ENCODE results near the gene ARHGEF1. TPM values are rescaled to one million over a fixed set of nuclear protein-coding genes. Genes with fewer than 3 reads are reported as not detected.
A peak's percentile ranks its signal among the peaks of the same experiment; 100 is the strongest.

The ARHGEF1 gene
- total and polyA plus RNA-seq, 7 donors = 15.8 to 28.0 (median 20.7) TPM

GRCh38 chr19:41853768-41854167, 29.2 kb upstream of the ARHGEF1 start:
- Histone ChIP-seq H3K9me3 (no peaks in the 10 kb centered on the region), H3K27ac (no peak overlapping the region), H3K36me3 (ENCODE audit: insufficient read depth in 1 of 2, low read depth in 1 of 2) (no peaks in the 10 kb centered on the region), H3K4me3 (no peak overlapping the region), H3K27me3 (ENCODE audit: insufficient read depth in 3 of 3, low read length in 2 of 3) (peaks cover 0 to 7% (median 3%) of the 10 kb centered on the region in 3 donors), H3K4me1 (no peaks in the 10 kb centered on the region)
- TF ChIP-seq CTCF (IDR thresholded peaks at IDR 0.05) = no peak
- no peak for ATAC-seq
- WGBS, 3 donors = 45 to 54% (median 46%) methylated on average over 2 of the region's 2 CpGs
- intact Hi-C loops (cut with DNase I) = no loop called here
- DNase-seq = no peak

- no peaks in the 10 kb centered on the region for H3K9me3 ChIP-seq
- 1 to 6% (median 6%) methylated on average over 8 of the region's 8 CpGs for WGBS, 3 donors
- DNase-seq (no peak), ATAC-seq (no peak)
- H3K27me3 ChIP-seq (ENCODE audit: insufficient read depth in 3 of 3, low read length in 2 of 3) = peaks cover 0 to 3% (median 0%) of the 10 kb centered on the region in 3 donors
- H3K4me1 ChIP-seq = peaks cover 19% of the 10 kb centered on the region
- H3K36me3 ChIP-seq (ENCODE audit: insufficient read depth in 1 of 2, low read depth in 1 of 2) = peaks cover 9 to 36% of the 10 kb centered on the region in 2 donors
- intact Hi-C loops (cut with DNase I) = no loop called here
- H3K4me3 ChIP-seq = peak overlapping the region; percentile 94
- H3K27ac ChIP-seq = peak overlapping the region; percentile 93
- no peak for TF ChIP-seq CTCF (IDR thresholded peaks at IDR 0.05)
Observed at GRCh38 chr19:41859213-41859617, 23.8 kb upstream of the ARHGEF1 start.

GRCh38 chr19:41859618-41860418, 23.2 kb upstream of the ARHGEF1 start, which contains the start of gene RPS19:
Gene RPS19 (plus strand): TSS chr19:41860255. CDS start chr19:41860775, 520 bp downstream.
- no peaks in the 10 kb centered on the region for H3K9me3 ChIP-seq
- H3K4me3 ChIP-seq = peak within 1 kb of the TSS; percentile 94
- peaks cover 9 to 42% of the 10 kb centered on the region in 2 donors for H3K36me3 ChIP-seq (ENCODE audit: insufficient read depth in 1 of 2, low read depth in 1 of 2)
- peaks cover 0 to 3% (median 0%) of the 10 kb centered on the region in 3 donors for H3K27me3 ChIP-seq (ENCODE audit: insufficient read depth in 3 of 3, low read length in 2 of 3)
- 0 to 1% (median 0%) methylated on average over 64 to 76 of the region's 76 CpGs for WGBS, 3 donors
- DNase-seq (peak; percentile 98 to 99), ATAC-seq (peak; percentile 94 to 97 (median 94))
- intact Hi-C loops (cut with DNase I) = loop anchor here (1.0 to 5.0 kb wide), 2 partner anchors 24 to 97 kb away; partner anchors contain the start of gene RABAC1 (in 2 of the 2)
- peaks cover 19% of the 10 kb centered on the region for H3K4me1 ChIP-seq
- peak within 1 kb of the TSS; percentile 93 for H3K27ac ChIP-seq
- peak; percentile 60 for TF ChIP-seq CTCF (IDR thresholded peaks at IDR 0.05)

GRCh38 chr19:41860419-41861115, 22.4 kb upstream of the ARHGEF1 start:
- H3K27me3 ChIP-seq (ENCODE audit: insufficient read depth in 3 of 3, low read length in 2 of 3) = peaks cover 0 to under 1% (median 0%) of the 10 kb centered on the region in 3 donors
- ATAC-seq = no peak
- DNase-seq = peak in 1 of 2 donors; percentile 55
- peak overlapping the region; percentile 94 for H3K4me3 ChIP-seq
- H3K27ac ChIP-seq = peak overlapping the region; percentile 93
- H3K36me3 ChIP-seq (ENCODE audit: insufficient read depth in 1 of 2, low read depth in 1 of 2) = peaks cover 9 to 50% of the 10 kb centered on the region in 2 donors
- intact Hi-C loops (cut with DNase I) = loop anchor here (1.0 to 5.0 kb wide), 2 partner anchors 24 to 97 kb away; partner anchors contain the start of gene RABAC1 (in 2 of the 2)
- 0 to 1% (median 0%) methylated on average over 41 to 45 of the region's 45 CpGs for WGBS, 3 donors
- H3K4me1 ChIP-seq = peaks cover 19% of the 10 kb centered on the region
- no peak for TF ChIP-seq CTCF (IDR thresholded peaks at IDR 0.05)
- H3K9me3 ChIP-seq = no peaks in the 10 kb centered on the region
